Inflammatory macrophage treated with lipopolysaccharide for 4 hours (primary cell): Measurements from ENCODE around the gene DTX3.
"Not testable (repeated sequence)": the region's sequence is repeated elsewhere in the genome, so short reads cannot be mapped to it uniquely, and the experiment has no call there.

Experiments used
- DNase-seq: peaks from one replicate; pipeline ENCODE4 v3.0.0-alpha.2; 2020

Gene DTX3

GRCh38 chr12:57583008-57583831 lies 21.4 kb upstream of the DTX3 start:
- peak; percentile 76 for DNase-seq

GRCh38 chr12:57584050-57584449 lies 20.6 kb upstream of the DTX3 start:
- DNase-seq: no peak

- DNase-seq: peak; percentile 72
These were observed 19.9 kb upstream of the DTX3 start for GRCh38 chr12:57584690-57585089.

GRCh38 chr12:57585156-57585555 lies 19.5 kb upstream of the DTX3 start:
- no peak for DNase-seq

GRCh38 chr12:57586128-57586527 lies 18.5 kb upstream of the DTX3 start:
- no peak for DNase-seq

GRCh38 chr12:57586832-57587429 lies 17.7 kb upstream of the DTX3 start:
- DNase-seq: no peak

GRCh38 chr12:57588951-57589610 lies 15.5 kb upstream of the DTX3 start:
- not testable (repeated sequence) for DNase-seq

- DNase-seq: no peak
These were observed 14.2 kb upstream of the DTX3 start for GRCh38 chr12:57590479-57590863.

- peak; percentile 74 for DNase-seq
These were observed 13.5 kb upstream of the DTX3 start, which contains the start of gene PIP4K2C for GRCh38 chr12:57590864-57591781. PIP4K2C (plus strand) TSS chr12:57591192; CDS start chr12:57591290, 98 bp downstream.

- no peak for DNase-seq
These were observed 12.8 kb upstream of the DTX3 start for GRCh38 chr12:57591782-57592325.

- DNase-seq: no peak
These were observed 12.0 kb upstream of the DTX3 start for GRCh38 chr12:57592551-57593165.

GRCh38 chr12:57593187-57593586 lies 11.4 kb upstream of the DTX3 start:
- no peak for DNase-seq

- DNase-seq: no peak
These were observed 4.2 kb upstream of the DTX3 start for GRCh38 chr12:57600395-57600794.

GRCh38 chr12:57602544-57602943 lies 2.1 kb upstream of the DTX3 start:
- DNase-seq: no peak

GRCh38 chr12:57603324-57603723 lies 1.3 kb upstream of the DTX3 start:
- DNase-seq: no peak

GRCh38 chr12:57603815-57604453 lies 690 bp upstream of the DTX3 start:
- no peak for DNase-seq

GRCh38 chr12:57604992-57605810 lies 577 bp downstream of the DTX3 start:
- DNase-seq: no peak

GRCh38 chr12:57605811-57606311 lies 1.2 kb downstream of the DTX3 start:
- no peak for DNase-seq

GRCh38 chr12:57606399-57606798 lies 1.8 kb downstream of the DTX3 start:
- DNase-seq: no peak

- no peak for DNase-seq
These were observed 2.2 kb downstream of the DTX3 start for GRCh38 chr12:57606821-57607220.
